Stimulated activated CD8-positive, alpha-beta memory T cell treated with anti-CD3 and anti-CD28 coated beads, Interleukin-7, amount 100 ng/mL, for 1 hour (primary cell): Measurements from ENCODE around the gene CNKSR3.

Source experiments
- DNase-seq, 2 donors: peaks; one replicate each; pipeline ENCODE4 v3.0.0-alpha.2; 2020; ENCODE audit warnings: low read depth in 2 of 2

CNKSR3 gene

DNA sequence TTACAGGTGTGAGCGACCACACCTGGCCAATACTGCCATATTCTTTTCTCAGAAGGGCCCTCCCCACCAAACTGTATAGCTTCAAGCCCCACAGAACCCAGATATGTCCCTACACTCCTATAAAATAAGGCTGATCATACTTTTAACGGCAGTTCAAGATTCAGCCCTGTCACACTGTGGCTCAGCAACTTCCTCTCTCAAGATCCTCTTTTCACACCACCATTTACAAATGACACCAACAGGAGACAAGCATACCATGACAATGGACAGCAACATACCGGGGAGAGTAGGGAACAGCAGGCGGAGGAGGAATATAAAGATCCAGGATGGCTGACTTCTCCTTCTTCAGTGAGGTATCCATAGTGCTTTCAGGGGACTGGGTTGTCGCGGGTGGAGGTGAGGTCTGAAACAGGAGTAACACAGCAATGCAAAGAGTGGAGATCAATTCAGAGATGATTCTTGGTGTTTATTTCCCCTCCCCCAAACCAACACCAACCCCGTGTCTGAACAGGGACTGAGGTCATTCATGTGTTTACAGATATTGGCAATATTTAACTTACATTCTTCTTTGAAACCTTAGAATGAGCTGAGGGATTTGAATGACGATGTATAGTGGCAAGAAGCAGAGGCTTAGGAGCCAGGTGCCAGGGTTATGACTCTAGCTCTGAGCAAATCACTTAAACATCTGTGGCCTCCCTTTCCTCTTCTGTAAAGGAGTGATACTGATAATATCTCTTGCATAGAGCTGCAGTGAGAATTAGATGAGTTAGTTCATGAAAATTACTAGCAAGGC is 96.3 kb downstream of the CNKSR3 start:
- DNase-seq: no peak

DNA sequence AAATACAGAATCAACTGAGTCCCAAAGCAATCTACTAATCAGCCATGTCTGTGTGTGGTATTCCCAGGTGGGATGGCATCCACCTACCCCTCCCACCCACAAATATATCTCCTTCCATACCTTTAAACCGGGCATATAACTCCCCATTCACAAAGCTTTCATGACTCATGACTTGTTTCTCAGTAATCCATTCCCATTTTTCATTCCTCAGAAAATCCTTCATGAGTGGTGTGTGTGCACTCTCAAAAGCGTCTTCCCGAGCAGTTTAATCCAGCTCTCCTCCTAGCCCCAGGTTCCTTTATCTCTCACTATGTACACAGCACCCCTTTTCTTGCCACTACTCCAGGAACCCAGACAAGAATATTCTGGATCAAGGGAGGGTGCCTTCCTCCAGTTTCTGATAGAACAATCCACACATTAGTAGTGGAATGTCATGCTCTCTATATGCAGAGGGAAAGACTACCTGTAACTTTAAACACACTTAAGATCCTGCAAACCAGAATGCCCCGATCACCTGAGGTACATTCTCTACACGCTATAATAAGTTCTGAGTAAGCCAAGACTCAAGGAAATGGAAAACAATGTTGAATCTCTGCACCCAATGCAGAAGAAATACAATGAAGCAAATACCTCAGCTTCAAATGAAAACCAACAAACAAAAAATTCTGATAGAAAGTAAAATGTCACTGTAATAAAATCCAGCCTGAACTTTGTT is 98.2 kb downstream of the CNKSR3 start:
- no peak for DNase-seq

DNA sequence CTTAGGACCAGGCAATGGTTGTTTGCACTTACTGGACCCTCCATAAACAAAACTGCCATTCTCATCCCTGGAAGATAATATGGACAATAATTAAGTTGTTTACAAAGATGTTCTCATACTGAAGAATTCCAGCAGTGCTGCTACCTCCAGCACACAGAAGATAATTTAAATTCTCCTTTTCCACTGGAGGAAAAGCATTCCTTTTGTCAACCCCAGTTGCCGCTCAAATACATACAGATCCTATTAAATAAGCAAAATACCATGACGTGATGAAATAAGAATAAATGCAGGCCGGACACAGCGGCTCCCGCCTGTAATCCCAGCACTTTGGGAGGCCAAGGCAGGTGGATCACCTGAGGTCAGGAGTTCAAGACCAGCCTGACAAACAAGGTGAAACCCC is 99.4 kb downstream of the CNKSR3 start:
- no peak for DNase-seq

DNA sequence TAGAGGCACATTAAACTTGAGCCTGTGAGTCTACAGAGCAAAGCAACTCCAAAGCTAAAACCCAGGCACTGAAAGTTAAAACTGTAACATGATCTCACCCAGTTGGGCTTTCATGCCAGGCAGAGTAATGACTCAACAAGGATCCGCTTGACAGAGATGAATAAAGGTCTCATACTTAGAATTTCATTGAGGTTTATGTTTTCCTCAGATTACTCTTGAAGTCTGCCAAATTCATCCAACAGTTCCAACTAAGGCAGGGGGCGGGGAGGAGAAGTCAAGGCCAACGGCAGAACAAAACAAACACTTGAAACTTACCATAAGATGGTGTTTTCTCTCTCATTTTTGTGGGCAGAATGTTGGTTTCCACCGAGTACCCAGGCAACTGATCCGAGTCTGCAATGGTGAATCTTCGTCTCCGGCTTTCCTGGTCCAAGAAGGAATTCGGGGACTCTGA is 99.8 kb downstream of the CNKSR3 start:
- DNase-seq: no peak

DNA sequence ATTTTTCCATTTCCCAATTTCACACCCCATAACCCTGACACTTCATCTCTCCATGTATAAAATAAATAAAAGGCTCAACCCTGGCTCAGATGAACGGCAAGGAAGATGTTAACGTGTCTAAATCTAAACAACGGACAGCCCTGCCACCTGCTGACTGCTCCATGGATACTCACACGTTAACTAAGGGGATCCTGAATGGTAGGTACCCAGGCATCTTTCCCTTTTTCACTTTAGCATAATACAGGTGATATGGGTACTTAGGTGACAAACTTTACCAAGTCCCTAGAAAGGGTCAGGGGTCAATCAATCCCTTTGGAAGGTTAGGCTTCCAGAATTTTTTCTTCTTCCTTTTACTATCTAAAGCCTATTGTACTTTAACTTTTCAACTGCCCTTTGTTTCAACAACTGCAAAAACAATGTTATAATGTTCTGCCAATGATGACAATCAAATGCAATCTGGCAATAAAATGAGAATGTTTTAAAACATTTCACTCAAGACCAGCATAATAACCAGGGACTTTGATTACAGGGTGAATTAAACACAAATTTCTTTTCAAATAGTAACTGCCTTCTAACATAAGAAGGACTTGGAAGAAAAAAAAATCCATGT is 101.5 kb downstream of the CNKSR3 start:
- no peak for DNase-seq

DNA sequence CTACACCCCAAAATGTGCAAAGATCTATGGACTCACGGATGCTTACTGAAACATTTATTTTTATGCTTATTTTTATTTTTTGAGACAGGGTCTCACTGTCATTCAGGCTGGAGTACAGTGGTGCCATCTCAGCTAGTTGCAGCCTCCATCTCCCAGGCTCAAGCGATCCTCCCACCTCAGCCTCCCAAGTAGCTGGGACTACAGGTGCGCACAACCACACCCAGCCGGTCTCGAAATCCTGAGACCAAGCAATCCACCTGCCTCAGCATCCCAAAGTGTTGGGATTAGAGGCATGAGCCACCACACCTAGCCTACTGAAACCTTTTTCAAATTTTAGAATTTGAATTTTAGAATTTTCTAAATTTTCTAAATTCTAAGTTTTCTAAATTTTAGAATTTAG is 103.0 kb downstream of the CNKSR3 start:
- DNase-seq: no peak

DNA sequence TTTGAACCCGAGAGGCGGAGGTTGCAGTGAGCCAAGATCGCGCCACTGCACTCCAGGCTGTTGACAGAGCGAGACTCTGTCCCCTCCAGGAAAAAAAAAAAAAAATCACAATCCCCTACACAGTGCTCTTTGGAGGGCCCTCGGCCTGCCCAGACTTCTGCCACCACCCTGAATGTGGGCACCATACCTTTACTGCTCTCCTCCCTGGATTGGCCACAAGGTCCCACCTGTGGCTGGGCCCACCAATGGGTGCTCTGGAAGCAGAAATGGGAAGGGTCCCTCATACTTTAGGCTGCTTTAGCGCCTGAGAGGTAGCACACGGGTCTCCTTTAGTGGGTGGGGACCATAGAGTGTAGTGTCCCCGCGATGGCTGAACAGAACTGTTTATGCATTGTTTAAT is 103.6 kb downstream of the CNKSR3 start:
- no peak for DNase-seq

DNA sequence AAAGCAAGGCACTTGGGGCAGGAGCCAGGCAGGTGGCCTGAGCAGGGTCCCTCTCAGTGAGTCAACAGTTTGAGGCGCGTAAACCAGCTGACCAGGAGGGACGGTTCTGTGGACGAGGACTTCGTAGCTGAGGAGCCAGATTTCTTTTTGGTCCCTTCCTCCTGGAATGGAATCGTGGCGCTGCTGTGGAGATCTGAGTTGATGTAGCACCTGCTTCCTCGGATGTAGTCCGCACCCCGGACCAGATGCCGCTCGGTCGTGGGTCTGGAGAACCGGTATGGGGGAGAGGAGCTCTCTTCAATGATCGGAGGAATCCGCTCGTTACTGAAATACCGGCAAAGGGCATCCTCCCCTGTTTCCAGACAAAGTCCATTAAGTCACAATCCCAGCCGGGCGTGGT is 104.2 kb downstream of the CNKSR3 start:
- no peak for DNase-seq

DNA sequence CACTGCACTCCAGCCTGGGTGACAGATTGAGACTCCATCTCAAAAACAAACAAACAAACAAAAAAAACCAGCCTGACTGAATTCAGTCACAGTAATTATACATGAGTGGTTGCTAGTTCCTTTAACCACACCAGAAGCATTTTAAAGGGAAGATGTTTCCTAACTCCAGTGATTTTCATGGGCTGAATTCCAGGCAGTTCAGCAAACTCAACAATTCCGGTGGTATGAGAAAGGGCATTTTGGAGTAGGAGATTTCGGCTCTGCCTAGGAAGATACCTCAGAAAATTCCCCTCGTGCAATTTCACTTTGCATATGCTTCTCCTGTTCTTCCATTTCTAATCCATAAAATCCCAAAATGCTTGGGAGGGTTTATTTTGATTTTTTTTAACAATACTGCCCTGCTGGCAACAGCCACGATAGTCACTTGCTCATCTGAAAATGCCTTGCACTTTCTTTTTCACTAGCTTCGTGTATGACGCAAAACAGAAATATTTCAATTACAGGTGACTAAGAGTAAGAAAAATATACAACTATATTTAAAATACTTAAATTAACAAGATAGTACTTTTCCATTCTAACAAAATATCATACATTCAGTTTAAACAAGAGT is 105.6 kb downstream of the CNKSR3 start:
- DNase-seq: no peak

DNA sequence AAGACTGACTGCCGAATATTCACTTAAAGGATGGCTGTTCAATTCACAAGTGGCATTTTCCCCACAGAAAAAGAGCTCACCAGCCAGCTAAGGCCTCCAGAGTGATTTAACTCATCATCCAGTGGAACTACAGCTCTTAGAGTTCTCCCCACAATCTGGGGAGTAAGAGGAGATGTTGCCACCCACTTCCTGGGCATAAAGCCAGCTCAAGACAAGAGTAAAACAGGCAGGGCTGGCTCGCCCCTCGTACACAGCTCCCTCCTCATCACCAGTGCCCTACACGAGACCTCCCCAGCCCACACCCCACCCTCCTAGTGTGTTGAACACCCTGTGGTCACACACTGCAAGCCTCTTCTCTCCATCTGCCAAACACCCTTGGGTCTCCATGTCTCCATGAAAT is 106.7 kb downstream of the CNKSR3 start:
- no peak for DNase-seq

DNA sequence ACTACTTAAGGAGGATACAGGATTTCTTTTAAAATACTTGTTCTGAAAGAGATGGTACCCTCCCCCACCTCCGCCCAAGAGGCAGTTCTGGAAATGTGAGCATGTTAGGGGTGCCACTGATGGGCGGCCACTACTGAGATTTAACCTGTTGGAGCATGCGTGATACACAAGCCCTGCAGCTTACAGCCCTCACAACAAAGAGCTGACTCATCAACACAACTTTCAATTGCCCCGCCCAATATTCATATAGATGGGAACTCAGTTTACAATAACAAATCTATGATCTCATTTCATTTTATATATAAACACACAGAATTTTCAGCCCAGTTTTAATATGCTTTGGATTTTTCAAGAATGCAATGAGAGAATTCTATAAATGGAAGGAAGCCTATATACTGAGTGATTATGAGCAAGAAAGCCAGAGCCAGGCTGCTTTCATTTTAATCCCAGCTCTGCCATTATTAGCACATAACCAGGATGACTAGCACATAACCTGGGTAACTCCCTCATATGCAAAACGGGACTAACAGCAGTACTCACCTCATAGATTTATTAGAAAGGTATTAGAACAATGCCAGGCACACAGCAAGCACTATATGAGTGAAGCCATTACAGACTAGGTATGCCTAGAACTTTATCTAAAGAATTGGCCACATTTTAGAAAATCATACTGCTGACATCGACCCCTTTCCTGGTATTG is 108.3 kb downstream of the CNKSR3 start:
- no peak for DNase-seq

DNA sequence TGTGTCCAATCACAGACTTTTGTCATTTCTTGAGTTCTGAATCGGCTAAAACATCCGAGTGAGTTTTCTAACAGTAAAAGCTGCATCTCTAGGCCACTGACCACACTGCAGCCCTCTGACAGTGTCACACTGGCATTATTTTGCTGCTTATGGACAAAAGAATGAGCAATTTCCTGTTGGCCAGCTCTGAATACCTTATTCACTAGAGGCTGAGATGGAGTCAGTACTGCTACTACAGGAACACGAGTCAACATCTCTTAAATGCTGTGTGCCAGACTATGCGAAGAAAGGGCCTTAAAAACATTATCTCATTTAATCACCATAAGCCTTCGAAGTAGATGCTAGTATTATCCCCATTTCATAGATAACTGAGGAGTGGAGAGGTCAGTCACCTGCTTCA is 111.4 kb downstream of the CNKSR3 start:
- no peak for DNase-seq

DNA sequence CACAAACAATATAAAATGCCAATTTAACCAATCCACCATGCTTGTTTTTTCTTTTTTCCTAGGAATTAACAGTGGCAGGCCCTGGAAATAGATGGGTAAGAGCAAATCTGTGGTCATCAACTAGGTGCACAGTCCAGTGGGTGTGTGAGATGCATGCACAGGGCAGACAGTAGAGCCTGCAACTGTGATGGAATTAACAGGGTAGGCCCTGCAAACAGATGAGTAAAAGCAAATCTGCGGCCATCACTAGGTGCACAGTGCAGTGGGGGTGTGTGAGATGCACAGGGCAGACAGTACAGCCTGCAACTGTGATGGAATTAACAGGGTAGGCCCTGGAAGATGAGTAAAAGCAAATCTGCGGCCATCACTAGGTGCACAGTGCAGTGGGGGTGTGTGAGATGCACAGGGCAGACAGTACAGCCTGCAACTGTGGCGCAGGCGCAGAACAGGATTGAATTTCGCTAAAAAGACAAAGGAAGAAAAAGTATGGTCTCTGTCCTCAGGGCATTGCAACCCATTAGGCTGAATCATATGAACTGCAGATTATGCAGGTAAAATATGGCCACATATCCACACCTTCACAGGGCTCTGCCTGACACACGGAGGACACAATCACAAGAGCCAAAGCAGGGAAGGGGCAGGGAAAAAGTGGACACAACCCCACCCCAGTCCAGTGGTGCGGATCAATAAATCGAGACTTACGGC is 112.8 kb downstream of the CNKSR3 start:
- DNase-seq: no peak

DNA sequence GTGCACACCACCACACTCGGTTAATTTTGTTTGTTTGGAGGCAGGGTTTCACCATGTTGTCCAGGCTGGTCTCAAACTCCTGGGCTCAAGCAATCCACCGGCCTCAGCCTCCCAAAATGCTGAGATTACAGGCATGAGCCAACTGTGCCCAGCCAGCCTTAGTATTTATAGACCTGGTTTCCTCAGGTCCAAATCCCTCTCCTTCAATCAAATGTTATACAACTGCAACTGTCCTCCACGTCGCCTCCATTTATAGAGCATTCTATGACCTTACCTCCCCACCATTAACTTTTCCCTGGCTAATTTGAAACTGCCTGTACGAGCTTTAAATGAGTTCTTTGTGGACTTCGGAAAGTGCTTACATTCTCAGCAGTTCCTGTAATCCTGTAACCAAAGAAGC is 114.6 kb downstream of the CNKSR3 start:
- DNase-seq: no peak

DNA sequence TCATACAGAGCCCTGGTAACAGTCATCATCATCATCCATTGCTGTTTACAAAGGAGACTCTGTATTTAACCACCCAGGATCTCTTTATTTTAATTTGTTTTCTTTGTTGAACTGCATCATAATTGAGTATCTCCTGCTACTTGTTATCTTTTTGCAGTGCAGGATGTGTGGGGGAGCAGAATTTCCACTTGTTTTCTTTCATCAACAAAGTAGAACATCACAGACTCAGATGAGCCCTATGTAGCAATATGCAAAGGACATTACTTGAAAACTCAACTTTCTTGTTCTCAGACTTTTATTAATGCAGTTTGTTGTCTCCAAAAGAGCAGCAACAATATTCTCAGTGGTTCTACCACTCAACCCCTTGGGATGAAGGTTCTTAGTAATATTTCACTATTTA is 115.2 kb downstream of the CNKSR3 start:
- no peak for DNase-seq

DNA sequence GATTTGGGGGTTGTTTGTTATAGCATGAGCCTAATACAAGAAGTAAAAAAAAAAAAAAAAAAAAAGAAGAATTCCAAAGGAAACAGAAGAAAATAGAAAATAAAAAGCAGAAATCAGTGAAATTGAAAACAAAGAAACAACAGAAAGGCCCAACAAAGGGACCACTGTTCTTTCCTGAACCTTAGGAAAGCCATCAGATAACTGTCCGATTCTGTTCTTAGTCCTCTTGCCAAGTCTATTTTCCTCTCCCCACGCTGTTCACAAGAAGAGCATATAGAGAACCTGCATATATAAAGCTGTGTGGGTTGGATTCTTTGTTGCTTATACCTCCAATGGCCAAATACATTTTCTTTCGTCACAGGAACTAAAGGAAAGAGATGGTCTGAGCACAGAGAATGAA is 115.9 kb downstream of the CNKSR3 start:
- DNase-seq: no peak

DNA sequence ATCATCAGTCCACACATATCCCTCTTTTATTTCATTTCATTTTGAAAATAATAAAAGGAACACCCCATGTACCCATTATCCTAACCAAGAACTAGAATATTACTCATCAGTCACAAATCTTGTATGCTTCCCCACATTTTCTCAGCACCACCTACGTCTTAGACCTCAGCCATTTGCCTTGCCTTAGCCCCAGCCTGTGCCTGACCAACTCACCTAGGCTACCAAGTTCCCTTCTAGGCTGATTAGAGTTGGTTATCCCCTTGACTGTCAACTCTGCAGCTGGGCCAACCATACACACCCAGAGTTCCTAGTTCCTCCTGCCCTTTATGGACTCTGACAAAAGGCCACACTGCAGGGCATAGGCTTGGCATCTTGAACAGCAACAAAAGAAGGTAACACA is 120.5 kb downstream of the CNKSR3 start:
- DNase-seq: no peak

DNA sequence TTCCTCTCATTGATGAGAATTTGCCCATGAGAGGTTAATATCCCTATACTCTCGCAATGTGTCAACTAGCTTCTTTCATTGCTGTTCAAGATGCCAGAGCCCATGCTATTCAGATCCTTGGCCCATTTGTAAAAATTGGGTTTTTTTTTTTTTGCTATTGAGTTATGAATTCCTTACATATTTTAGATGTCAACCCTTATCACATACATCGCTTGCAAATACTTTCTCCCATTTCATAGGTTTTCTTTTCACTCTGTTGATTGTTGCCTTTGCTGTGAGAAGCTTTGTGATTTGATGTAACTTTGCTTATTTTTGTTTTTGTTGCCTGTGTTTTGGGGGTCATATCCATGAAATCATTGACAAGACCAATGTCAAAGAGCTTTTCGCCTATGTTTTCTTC is 121.7 kb downstream of the CNKSR3 start:
- no peak for DNase-seq

DNA sequence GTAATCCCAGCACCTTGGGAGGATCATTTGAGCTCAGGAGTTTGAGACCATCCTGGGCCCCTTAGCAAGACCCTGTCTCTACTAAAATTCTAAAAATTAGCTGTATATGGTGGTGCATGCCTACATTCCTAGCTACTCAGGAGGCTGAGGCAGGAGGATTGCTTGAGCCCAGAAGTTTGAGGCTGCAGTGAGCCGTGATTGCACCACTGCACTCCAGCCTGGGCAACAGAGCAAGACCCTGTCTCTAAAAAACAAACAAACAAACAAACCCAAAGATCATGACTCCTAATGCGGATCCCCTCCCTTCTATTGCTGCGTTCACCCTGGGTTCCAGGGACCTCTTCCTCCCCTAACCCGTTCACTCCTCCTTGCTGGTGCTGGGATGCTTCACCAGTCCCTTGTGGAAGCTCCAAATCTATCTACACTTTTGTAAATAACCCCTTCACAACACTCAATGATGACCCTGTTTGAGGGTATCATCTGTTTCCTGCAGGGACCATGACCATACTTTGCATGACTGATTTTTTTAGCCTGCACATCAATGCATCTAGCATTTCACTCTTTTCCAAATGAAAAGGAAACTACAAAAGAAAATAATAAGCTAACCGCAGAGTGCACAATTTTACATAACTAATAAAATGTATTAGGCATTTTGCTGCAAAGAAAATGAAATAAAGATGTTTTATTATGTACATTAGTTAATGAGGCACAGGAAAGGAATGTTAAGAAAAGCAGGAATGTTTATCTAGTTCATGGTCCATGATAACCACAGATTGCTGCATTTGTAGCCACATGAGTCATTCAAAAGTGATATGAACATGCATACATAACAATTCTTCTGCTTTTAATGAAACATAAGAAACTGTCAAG is 123.4 kb downstream of the CNKSR3 start:
- DNase-seq: no peak

DNA sequence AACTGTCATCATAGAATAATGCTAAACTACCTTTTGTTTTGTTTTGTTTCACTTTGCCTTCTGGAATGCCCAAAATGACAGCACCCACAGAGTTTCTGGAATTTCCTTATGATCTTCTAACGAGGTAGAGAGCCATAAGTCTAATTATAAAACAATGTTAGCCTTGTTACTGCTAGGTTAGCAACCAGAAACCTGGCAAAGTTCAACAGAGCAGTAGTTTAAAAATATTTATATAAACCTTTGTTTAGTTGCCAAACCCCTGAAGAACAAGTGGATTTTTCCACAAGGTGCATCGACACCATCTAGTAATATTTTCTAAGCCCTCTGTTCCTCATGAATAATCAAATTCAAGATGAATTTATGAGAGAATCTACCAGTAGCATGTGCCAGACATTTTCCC is 126.3 kb downstream of the CNKSR3 start:
- no peak for DNase-seq
